K562 (cell line): ENCODE results near the gene SH3D21. TPM values are rescaled to one million over a fixed set of nuclear protein-coding genes. Genes with fewer than 3 reads are reported as not detected.

Experiments
- ATAC-seq: fragments of 200-7000 bp; cut with Tn5 transposase; 3 replicates; pipeline ENCODE4 v1.9.1; 2020; ENCODE audit warnings: moderate library complexity
- BruUV-seq: library from RNA; stranded (reverse); fragments of 400-500 nt; replicated peaks from 2 replicates; lab custom pipeline; 2021; lab: Mats Ljungman, UMichigan
- CTCF ChIA-PET: fragments of 300-600 bp; formaldehyde crosslinking; extraction: SDS; loops from one replicate; lab custom pipeline; 2021; ENCODE audit warnings: low intra/inter-chr PET ratio; lab: Yijun Ruan, JAX
- POLR2A ChIA-PET: fragments of 300-600, 350-650 bp; sonication (Branson Sonifier 250); formaldehyde crosslinking; extraction: SDS; loops from one replicate; lab custom pipeline; 2021; ENCODE audit warnings: antibody characterized with exemption, inconsistent platforms; lab: Yijun Ruan, JAX
- DNase-seq, 4 experiments: peaks; one replicate each; pipeline versions ENCODE4 v3.0.0 to v3.0.0-alpha.2; 2011 to 2018; ENCODE audit warnings: low spot score in 3 of 4, mixed read lengths in 3 of 4; ENCODE audit errors: extremely low read depth in 1 of 4
- FAIRE-seq: peaks from 2 replicates; lab custom pipeline; 2011; peaks lifted over from hg19 to GRCh38; lab: Jason Lieb, UNC
- H2AFZ ChIP-seq: 2 replicates; pipeline ENCODE4 v1.6.0; 2011; ENCODE audit warnings: low read depth, low read length, control low read depth, inconsistent platforms
- H3K27ac ChIP-seq: fragments of 200-600 bp; 3 replicates; pipeline ENCODE4 v1.8.0; 2011; ENCODE audit warnings: low read depth, mild to moderate bottlenecking, control low read depth, inconsistent platforms, low read length, moderate library complexity, mixed read lengths; ENCODE audit errors: extremely low read depth
- H3K27me3 ChIP-seq, 2 experiments: fragments of 300-600 bp in 1 of 2; 2 replicates in 1 of 2; 3 replicates in 1 of 2; pipeline versions ENCODE4 v1.6.0 to v1.8.0; 2011; ENCODE audit warnings: inconsistent platforms in 2 of 2, low read length in 2 of 2, mild to moderate bottlenecking in 1 of 2, mixed read lengths in 1 of 2, moderate library complexity in 1 of 2; ENCODE audit not compliant: control insufficient read depth in 2 of 2, insufficient read depth in 2 of 2
- H3K36me3 ChIP-seq: fragments of 300-600 bp; 3 replicates; pipeline ENCODE4 v1.8.0; 2011; ENCODE audit warnings: mild to moderate bottlenecking, low read length, inconsistent platforms; ENCODE audit not compliant: control insufficient read depth, insufficient read depth
- H3K4me1 ChIP-seq, 2 experiments: fragments of 200-600 bp in 1 of 2; replicated peaks in 1 of 2; 2 replicates in 1 of 2; 3 replicates in 1 of 2; pipeline versions ENCODE4 v1.5.1 to v1.8.0; 2011; ENCODE audit warnings: inconsistent platforms in 2 of 2, low read length in 2 of 2, mild to moderate bottlenecking in 1 of 2, mixed read lengths in 1 of 2, moderate library complexity in 1 of 2; ENCODE audit not compliant: control insufficient read depth in 2 of 2, insufficient read depth in 2 of 2
- H3K4me2 ChIP-seq: 2 replicates; pipeline ENCODE4 v1.6.1; 2011; ENCODE audit warnings: low read length, control low read depth, inconsistent platforms, mixed read lengths; ENCODE audit not compliant: insufficient read depth
- H3K4me3 ChIP-seq: fragments of 200-600 bp; sonication (generic), shearing (Covaris generic); 2 replicates; pipeline ENCODE4 v1.5.1; 2016; ENCODE audit warnings: control low read depth, inconsistent platforms
- H3K79me2 ChIP-seq: fragments of 200-600 bp; 3 replicates; pipeline ENCODE4 v1.8.0; 2011; ENCODE audit warnings: low read length, inconsistent platforms; ENCODE audit not compliant: control insufficient read depth, insufficient read depth
- H3K9ac ChIP-seq, 2 experiments: 2 replicates each; pipeline versions ENCODE4 v1.6.0 to v1.6.1; 2011; ENCODE audit warnings: low read depth in 2 of 2, low read length in 2 of 2, control low read depth in 1 of 2, inconsistent platforms in 1 of 2, mild to moderate bottlenecking in 1 of 2, mixed read lengths in 1 of 2; ENCODE audit not compliant: insufficient read depth in 1 of 2
- H3K9me1 ChIP-seq: one replicate; pipeline ENCODE4 v1.6.0; 2011; ENCODE audit warnings: inconsistent platforms, mild to moderate bottlenecking, low read length, moderate library complexity; ENCODE audit not compliant: control insufficient read depth, insufficient read depth
- H3K9me3 ChIP-seq: replicated peaks from 2 replicates; pipeline ENCODE4 v1.5.1; 2011; ENCODE audit warnings: low read depth, low read length, inconsistent platforms; ENCODE audit not compliant: control insufficient read depth, insufficient read depth
- H4K20me1 ChIP-seq: replicated peaks from 2 replicates; pipeline ENCODE4 v1.6.1; 2011; ENCODE audit warnings: low read length, inconsistent platforms, mixed read lengths; ENCODE audit not compliant: control insufficient read depth, insufficient read depth
- BMI1 ChIP-seq: fragments of 150-350 bp; IDR thresholded peaks from 2 replicates; pipeline ENCODE4 v1.6.1; 2014; ENCODE audit warnings: low read length
- ERF ChIP-seq: fragments of 450-650 bp; formaldehyde crosslinking; IDR thresholded peaks from 2 replicates; pipeline ENCODE4 v1.4.0; 2020; ENCODE audit warnings: mild to moderate bottlenecking, mixed read lengths
- NFIC ChIP-seq: fragments of 450-650 bp; IDR thresholded peaks from 2 replicates; pipeline ENCODE4 v1.6.1; 2017; ENCODE audit warnings: mild to moderate bottlenecking, inconsistent platforms
- NONO ChIP-seq, 2 experiments: fragments of 200-400 bp in 1 of 2; fragments of 450-650 bp in 1 of 2; formaldehyde crosslinking in 1 of 2; IDR thresholded peaks; 2 replicates each; pipeline ENCODE4 v1.6.1; 2017; ENCODE audit warnings: low read depth in 2 of 2, mild to moderate bottlenecking in 2 of 2, moderate library complexity in 2 of 2, low read length in 1 of 2
- SMAD2 ChIP-seq: fragments of 150-350 bp; IDR thresholded peaks from 2 replicates; pipeline ENCODE4 v1.6.1; 2014; ENCODE audit warnings: low read depth, mild to moderate bottlenecking, low read length
- ZFP36 ChIP-seq: fragments of 150-350 bp; IDR thresholded peaks from 2 replicates; pipeline ENCODE4 v1.6.1; 2018; ENCODE audit warnings: low read length, low read depth; ENCODE audit not compliant: partially characterized antibody
- ZNF431 ChIP-seq: sonication (generic); formaldehyde crosslinking; IDR thresholded peaks from 2 replicates; pipeline ENCODE4 v1.8.0; 2022; ENCODE audit warnings: mild to moderate bottlenecking, missing genetic modification reagents
- ZNF644 ChIP-seq: fragments of 200-800 bp; sonication (Bioruptor generic); IDR thresholded peaks from 2 replicates; pipeline ENCODE4 v1.6.1; 2016; ENCODE audit warnings: low read depth, missing genetic modification characterization, missing compliant biosample characterization
- WGBS: fragments of 100-300 bp; shearing (Covaris generic); methylation state at CpG from one replicate; pipeline ENCODE4 v1.1.6; 2016; ENCODE audit warnings: low coverage, mixed read lengths; ENCODE audit not compliant: insufficient coverage; ENCODE audit errors: missing lambda C conversion rate; 5-methylcytosine and 5-hydroxymethylcytosine counted together
- in situ Hi-C: fragments of 300-500 bp; cut with MboI; formaldehyde crosslinking; loops from 4 replicates; pipeline ENCODE4 v1.15.0; 2018; ENCODE audit warnings: inconsistent platforms, mixed read lengths
- intact Hi-C: fragments of 100-400 bp; cut with micrococcal nuclease; formaldehyde crosslinking; loops from 2 replicates; pipeline ENCODE4 v1.14.2; 2022
- polyA plus RNA-seq, 8 experiments: library from polyadenylated mRNA; depleted of rRNA in 4 of 8; stranded (reverse) in 5 of 8; unstranded in 3 of 8; fragments of >200 nt; fragmentation: Nextera tagmentation in 2 of 8; fragmentation: Illumina TruSeq in 1 of 8; extraction: Ambion mirVana in 2 of 8; extraction: Trizol in 1 of 8; gene quantifications; 2 replicates each; pipeline versions ENCODE4 v1.2.1 to v1.2.3, GENCODE V29; 2011 to 2014; ENCODE audit warnings: inconsistent platforms in 1 of 8, missing spikeins in 1 of 8
- total RNA-seq, 7 experiments: library from RNA; depleted of rRNA in 6 of 7; stranded (reverse); fragments of >200 nt in 6 of 7; fragmentation: Illumina TruSeq in 2 of 7; extraction: Trizol in 2 of 7; gene quantifications; 2 replicates each; pipeline versions ENCODE4 v1.2.1 to v1.2.3, GENCODE V29; 2011 to 2021; ENCODE audit warnings: low replicate concordance in 1 of 7
- TF ChIP-seq, protein P1 (sequence below): fragments of 250-450 bp; sonication (Bioruptor Pico); IDR thresholded peaks from 2 replicates; pipeline ENCODE4 v1.5.0; 2022; ENCODE audit warnings: mild to moderate bottlenecking
- TF ChIP-seq, protein P2 (sequence below): fragments of 450-650 bp; IDR thresholded peaks from 2 replicates; pipeline ENCODE4 v1.6.1; 2018; ENCODE audit warnings: mild to moderate bottlenecking, low read depth; ENCODE audit not compliant: partially characterized antibody
- TF ChIP-seq, protein P3 (sequence below): fragments of 450-650 bp; IDR thresholded peaks from 2 replicates; pipeline ENCODE4 v1.6.1; 2016; ENCODE audit warnings: low read depth, mild to moderate bottlenecking, moderate library complexity
- TF ChIP-seq, protein P4 (sequence below): sonication (generic); formaldehyde crosslinking; IDR thresholded peaks from 2 replicates; pipeline ENCODE4 v1.8.1; 2023; ENCODE audit warnings: mild to moderate bottlenecking, missing genetic modification reagents
- TF ChIP-seq, protein P5 (sequence below): sonication (generic); formaldehyde crosslinking; IDR thresholded peaks from 2 replicates; pipeline ENCODE4 v1.5.0; 2020; ENCODE audit warnings: missing genetic modification reagents

Gene SH3D21
- total and polyA plus RNA-seq, 9 of the 15 experiments (the other 6 are each of a cell fraction or from before 2014, with no cell fraction given), result 0.01 to 4.7 (median 1.8) TPM

- TF ChIP-seq ZNF431 (CRISPR knock-in tag) (no peak), BMI1 (no peak), ERF (CRISPR knock-in tag) (no peak), NFIC (no peak)
- TF ChIP-seq, protein P1, sequence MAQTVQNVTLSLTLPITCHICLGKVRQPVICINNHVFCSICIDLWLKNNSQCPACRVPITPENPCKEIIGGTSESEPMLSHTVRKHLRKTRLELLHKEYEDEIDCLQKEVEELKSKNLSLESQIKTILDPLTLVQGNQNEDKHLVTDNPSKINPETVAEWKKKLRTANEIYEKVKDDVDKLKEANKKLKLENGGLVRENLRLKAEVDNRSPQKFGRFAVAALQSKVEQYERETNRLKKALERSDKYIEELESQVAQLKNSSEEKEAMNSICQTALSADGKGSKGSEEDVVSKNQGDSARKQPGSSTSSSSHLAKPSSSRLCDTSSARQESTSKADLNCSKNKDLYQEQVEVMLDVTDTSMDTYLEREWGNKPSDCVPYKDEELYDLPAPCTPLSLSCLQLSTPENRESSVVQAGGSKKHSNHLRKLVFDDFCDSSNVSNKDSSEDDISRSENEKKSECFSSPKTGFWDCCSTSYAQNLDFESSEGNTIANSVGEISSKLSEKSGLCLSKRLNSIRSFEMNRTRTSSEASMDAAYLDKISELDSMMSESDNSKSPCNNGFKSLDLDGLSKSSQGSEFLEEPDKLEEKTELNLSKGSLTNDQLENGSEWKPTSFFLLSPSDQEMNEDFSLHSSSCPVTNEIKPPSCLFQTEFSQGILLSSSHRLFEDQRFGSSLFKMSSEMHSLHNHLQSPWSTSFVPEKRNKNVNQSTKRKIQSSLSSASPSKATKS (CRISPR knock-in tag), result no peak
- TF ChIP-seq, all 486 proteins: peak for 0
Measured at GRCh38 chr1:36328088-36328480, 21.9 kb downstream of the SH3D21 start (continued).

GRCh38 chr1:36328713-36329112 lies 22.5 kb downstream of the SH3D21 start:
- DNase-seq (peak in 2 of 4 experiments; percentile 44 to 64), FAIRE-seq (peak; percentile 73), ATAC-seq (peak; percentile 42)
- peaks cover 21 to 31% of the 10 kb centered on the region in 2 experiments for H3K4me1 ChIP-seq
- peak overlapping the region in 1 of 2 experiments; percentile 59; a peak in 1 of 4 replicates for H3K9ac ChIP-seq
- H3K9me1 ChIP-seq, result no peaks in the 10 kb centered on the region
- no peak overlapping the region for H3K4me3 ChIP-seq
- H3K79me2 ChIP-seq, result no peaks in the 10 kb centered on the region
- H3K27ac ChIP-seq, result no peak overlapping the region
- in situ Hi-C loops, result no loop called here
- no peaks in the 10 kb centered on the region for H3K27me3 ChIP-seq
- H4K20me1 ChIP-seq, result no peaks in the 10 kb centered on the region
- H3K9me3 ChIP-seq, result no peaks in the 10 kb centered on the region
- BruUV-seq, result no TSS peak
- CTCF ChIA-PET, result no interaction called here
- intact Hi-C loops, result loop anchor here (10.0 kb wide), 1 partner anchor 444 kb away; the partner anchor contains the start of gene AGO1
- peak overlapping the region; percentile 20; the same call in 1 of the 2 replicates for H2AFZ ChIP-seq
- POLR2A ChIA-PET, result interaction anchor here (1.1 kb wide), 1 partner anchor 23 kb away, joined by 3 read pairs; no protein-coding TSS in a partner anchor
- 62% methylated on average over 6 of the region's 6 CpGs for WGBS
- H3K36me3 ChIP-seq, result no peaks in the 10 kb centered on the region
- H3K4me2 ChIP-seq, result no peak overlapping the region
- TF ChIP-seq, protein P2, sequence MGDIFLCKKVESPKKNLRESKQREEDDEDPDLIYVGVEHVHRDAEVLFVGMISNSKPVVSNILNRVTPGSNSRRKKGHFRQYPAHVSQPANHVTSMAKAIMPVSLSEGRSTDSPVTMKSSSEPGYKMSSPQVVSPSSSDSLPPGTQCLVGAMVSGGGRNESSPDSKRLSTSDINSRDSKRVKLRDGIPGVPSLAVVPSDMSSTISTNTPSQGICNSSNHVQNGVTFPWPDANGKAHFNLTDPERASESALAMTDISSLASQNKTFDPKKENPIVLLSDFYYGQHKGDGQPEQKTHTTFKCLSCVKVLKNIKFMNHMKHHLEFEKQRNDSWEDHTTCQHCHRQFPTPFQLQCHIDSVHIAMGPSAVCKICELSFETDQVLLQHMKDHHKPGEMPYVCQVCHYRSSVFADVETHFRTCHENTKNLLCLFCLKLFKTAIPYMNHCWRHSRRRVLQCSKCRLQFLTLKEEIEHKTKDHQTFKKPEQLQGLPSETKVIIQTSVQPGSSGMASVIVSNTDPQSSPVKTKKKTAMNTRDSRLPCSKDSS, result no peak
- TF ChIP-seq, protein P3, sequence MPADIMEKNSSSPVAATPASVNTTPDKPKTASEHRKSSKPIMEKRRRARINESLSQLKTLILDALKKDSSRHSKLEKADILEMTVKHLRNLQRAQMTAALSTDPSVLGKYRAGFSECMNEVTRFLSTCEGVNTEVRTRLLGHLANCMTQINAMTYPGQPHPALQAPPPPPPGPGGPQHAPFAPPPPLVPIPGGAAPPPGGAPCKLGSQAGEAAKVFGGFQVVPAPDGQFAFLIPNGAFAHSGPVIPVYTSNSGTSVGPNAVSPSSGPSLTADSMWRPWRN, result no peak
- TF ChIP-seq, protein P4, sequence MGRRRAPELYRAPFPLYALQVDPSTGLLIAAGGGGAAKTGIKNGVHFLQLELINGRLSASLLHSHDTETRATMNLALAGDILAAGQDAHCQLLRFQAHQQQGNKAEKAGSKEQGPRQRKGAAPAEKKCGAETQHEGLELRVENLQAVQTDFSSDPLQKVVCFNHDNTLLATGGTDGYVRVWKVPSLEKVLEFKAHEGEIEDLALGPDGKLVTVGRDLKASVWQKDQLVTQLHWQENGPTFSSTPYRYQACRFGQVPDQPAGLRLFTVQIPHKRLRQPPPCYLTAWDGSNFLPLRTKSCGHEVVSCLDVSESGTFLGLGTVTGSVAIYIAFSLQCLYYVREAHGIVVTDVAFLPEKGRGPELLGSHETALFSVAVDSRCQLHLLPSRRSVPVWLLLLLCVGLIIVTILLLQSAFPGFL (CRISPR knock-in tag), result no peak
- TF ChIP-seq, protein P5, sequence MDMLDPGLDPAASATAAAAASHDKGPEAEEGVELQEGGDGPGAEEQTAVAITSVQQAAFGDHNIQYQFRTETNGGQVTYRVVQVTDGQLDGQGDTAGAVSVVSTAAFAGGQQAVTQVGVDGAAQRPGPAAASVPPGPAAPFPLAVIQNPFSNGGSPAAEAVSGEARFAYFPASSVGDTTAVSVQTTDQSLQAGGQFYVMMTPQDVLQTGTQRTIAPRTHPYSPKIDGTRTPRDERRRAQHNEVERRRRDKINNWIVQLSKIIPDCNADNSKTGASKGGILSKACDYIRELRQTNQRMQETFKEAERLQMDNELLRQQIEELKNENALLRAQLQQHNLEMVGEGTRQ (CRISPR knock-in tag), result peak; percentile 26; the same call in 1 of the 2 replicates
- TF ChIP-seq ZNF644 (no peak), ZFP36 (peak; percentile 11), SMAD2 (no peak), NONO (IDR thresholded peaks at IDR 0.05; ENCODE audit: low read depth in 2 of 2, low read length in 1 of 2) (no peak)
